ENCODE data around the gene EPHB2.

DNA sequence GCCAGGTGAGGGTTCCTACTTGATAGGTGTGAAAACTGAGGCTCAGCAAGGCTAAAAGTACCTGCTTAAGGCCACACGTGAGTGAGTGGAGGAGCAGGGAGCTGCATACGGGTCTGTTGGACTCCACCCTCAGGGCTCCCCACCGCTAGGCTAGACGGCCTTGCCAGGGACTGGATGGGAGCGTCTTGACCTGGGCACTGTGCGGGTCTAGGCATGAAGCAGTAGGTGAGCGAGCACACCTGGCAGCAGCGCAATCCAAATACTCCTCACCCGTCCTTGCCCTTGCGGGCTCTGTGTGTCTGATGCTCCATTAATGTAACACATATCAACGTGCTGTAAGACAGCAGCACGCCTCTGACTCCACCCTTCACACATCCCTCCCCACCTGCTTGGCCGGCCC lies 168.0 kb downstream of the EPHB2 start:
- TF ChIP-seq POLR2A (IDR thresholded peaks at IDR 0.05), result no peak
- TF ChIP-seq, protein P1, sequence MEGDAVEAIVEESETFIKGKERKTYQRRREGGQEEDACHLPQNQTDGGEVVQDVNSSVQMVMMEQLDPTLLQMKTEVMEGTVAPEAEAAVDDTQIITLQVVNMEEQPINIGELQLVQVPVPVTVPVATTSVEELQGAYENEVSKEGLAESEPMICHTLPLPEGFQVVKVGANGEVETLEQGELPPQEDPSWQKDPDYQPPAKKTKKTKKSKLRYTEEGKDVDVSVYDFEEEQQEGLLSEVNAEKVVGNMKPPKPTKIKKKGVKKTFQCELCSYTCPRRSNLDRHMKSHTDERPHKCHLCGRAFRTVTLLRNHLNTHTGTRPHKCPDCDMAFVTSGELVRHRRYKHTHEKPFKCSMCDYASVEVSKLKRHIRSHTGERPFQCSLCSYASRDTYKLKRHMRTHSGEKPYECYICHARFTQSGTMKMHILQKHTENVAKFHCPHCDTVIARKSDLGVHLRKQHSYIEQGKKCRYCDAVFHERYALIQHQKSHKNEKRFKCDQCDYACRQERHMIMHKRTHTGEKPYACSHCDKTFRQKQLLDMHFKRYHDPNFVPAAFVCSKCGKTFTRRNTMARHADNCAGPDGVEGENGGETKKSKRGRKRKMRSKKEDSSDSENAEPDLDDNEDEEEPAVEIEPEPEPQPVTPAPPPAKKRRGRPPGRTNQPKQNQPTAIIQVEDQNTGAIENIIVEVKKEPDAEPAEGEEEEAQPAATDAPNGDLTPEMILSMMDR (IDR thresholded peaks at IDR 0.05), result no peak
- TF ChIP-seq POLR2AphosphoS5 (IDR thresholded peaks at IDR 0.05), result no peak
- TF ChIP-seq EP300 (IDR thresholded peaks at IDR 0.05), result no peak
